Neutrophil (primary cell): ENCODE results near the gene CFAP74.

Source experiments
- H3K27ac ChIP-seq: fragments of 200-600 bp; sonication (generic); 2 replicates; pipeline ENCODE4 v1.5.1; 2016; ENCODE audit warnings: mild to moderate bottlenecking, moderate library complexity
- H3K27me3 ChIP-seq: fragments of 200-600 bp; sonication (generic); 2 replicates; pipeline ENCODE4 v1.6.0; 2016; ENCODE audit warnings: mild to moderate bottlenecking
- H3K36me3 ChIP-seq: fragments of 200-600 bp; sonication (generic); 2 replicates; pipeline ENCODE4 v1.5.1; 2017
- H3K4me1 ChIP-seq, 2 experiments: fragments of 200-600 bp in 1 of 2; sonication (generic) in 1 of 2; 1 replicate in 1 of 2; 2 replicates in 1 of 2; pipeline versions ENCODE4 v1.5.1 to v1.6.1; 2013 to 2016; ENCODE audit warnings: low read depth in 1 of 2, low read length in 1 of 2, mild to moderate bottlenecking in 1 of 2, moderate library complexity in 1 of 2; ENCODE audit not compliant: control insufficient read depth in 1 of 2, insufficient read depth in 1 of 2
- H3K4me3 ChIP-seq, 2 experiments: fragments of 200-600 bp in 1 of 2; sonication (generic) in 1 of 2; 1 replicate in 1 of 2; 2 replicates in 1 of 2; pipeline ENCODE4 v1.5.1; 2013 to 2016; ENCODE audit warnings: low read depth in 1 of 2, low read length in 1 of 2, mild to moderate bottlenecking in 1 of 2, moderate library complexity in 1 of 2
- H3K9me3 ChIP-seq: fragments of 200-600 bp; sonication (generic); 2 replicates; pipeline ENCODE4 v1.5.1; 2016
- CTCF ChIP-seq: fragments of 200-600 bp; sonication (generic); IDR thresholded peaks from 2 replicates; pipeline ENCODE4 v1.5.1; 2016; ENCODE audit warnings: antibody characterized with exemption

CFAP74 gene

GRCh38 chr1:1892079-1892762, 111.4 kb downstream of the CFAP74 start:
- Histone ChIP-seq H3K9me3 (no peaks in the 10 kb centered on the region), H3K4me1 (peaks cover 28 to 37% of the 10 kb centered on the region in 2 experiments), H3K36me3 (no peaks in the 10 kb centered on the region), H3K27ac (peak overlapping the region; percentile 98), H3K27me3 (peaks cover 34% of the 10 kb centered on the region), H3K4me3 (peak overlapping the region; percentile 54 to 79)
- no peak for TF ChIP-seq CTCF

GRCh38 chr1:1891349-1892078, 112.1 kb downstream of the CFAP74 start:
- Histone ChIP-seq H3K9me3 (no peaks in the 10 kb centered on the region), H3K36me3 (no peaks in the 10 kb centered on the region), H3K4me3 (peak overlapping the region; percentile 74 to 79), H3K27ac (peak overlapping the region; percentile 98), H3K4me1 (peaks cover 34 to 43% of the 10 kb centered on the region in 2 experiments), H3K27me3 (peaks cover 28% of the 10 kb centered on the region)
- no peak for TF ChIP-seq CTCF

GRCh38 chr1:1890506-1891348, 112.9 kb downstream of the CFAP74 start, which contains the start of gene GNB1:
Gene GNB1 (minus strand): TSS chr1:1891087. CDS start chr1:1825453, 65,634 bp downstream.
- peaks cover 39 to 43% of the 10 kb centered on the region in 2 experiments for H3K4me1 ChIP-seq
- no peaks in the 10 kb centered on the region for H3K9me3 ChIP-seq
- H3K27me3 ChIP-seq: peaks cover 20% of the 10 kb centered on the region
- peak within 1 kb of the TSS; percentile 74 to 86 for H3K4me3 ChIP-seq
- peak within 1 kb of the TSS; percentile 98 for H3K27ac ChIP-seq
- no peaks in the 10 kb centered on the region for H3K36me3 ChIP-seq
- TF ChIP-seq CTCF: no peak

- H3K4me1 ChIP-seq: peaks cover 39 to 45% of the 10 kb centered on the region in 2 experiments
- TF ChIP-seq CTCF: peak; percentile 9
- peaks cover 13% of the 10 kb centered on the region for H3K27me3 ChIP-seq
- no peaks in the 10 kb centered on the region for H3K36me3 ChIP-seq
- peak overlapping the region; percentile 74 to 86 for H3K4me3 ChIP-seq
- H3K9me3 ChIP-seq: no peaks in the 10 kb centered on the region
- H3K27ac ChIP-seq: peak overlapping the region; percentile 98
Observed at GRCh38 chr1:1889847-1890505, 113.6 kb downstream of the CFAP74 start.
